ENCODE measurements around the gene ERMARD. TPM values are rescaled to one million over a fixed set of nuclear protein-coding genes. Genes with fewer than 3 reads are reported as not detected.

The ERMARD gene
- total and polyA plus RNA-seq, 9 donors, result 14.9 to 27.7 (median 19.5) TPM

GRCh38 chr6:169789944-169790927, 38.8 kb downstream of the ERMARD start:
- peak; percentile 92 for DNase-seq
- H3K9me3 ChIP-seq (replicated peaks; ENCODE audit: control insufficient read depth, low read depth, low read length), result no peaks in the 10 kb centered on the region
- H3K27ac ChIP-seq (ENCODE audit: low read length), result peak overlapping the region; percentile 94
- peaks cover 11% of the 10 kb centered on the region for H3K27me3 ChIP-seq (ENCODE audit: control insufficient read depth, insufficient read depth, low read length)
- no peaks in the 10 kb centered on the region for H3K36me3 ChIP-seq (ENCODE audit: control insufficient read depth, insufficient read depth, low read length)
- peak overlapping the region; percentile 54 for H3K4me3 ChIP-seq (ENCODE audit: low read length)
- under 1% methylated on average over 48 of the region's 61 CpGs for WGBS (ENCODE audit: insufficient coverage)
- H3K4me1 ChIP-seq (ENCODE audit: control insufficient read depth, insufficient read depth, low read length), result peaks cover 7% of the 10 kb centered on the region

GRCh38 chr6:169791721-169792131, 40.3 kb downstream of the ERMARD start:
- no peak overlapping the region for H3K4me3 ChIP-seq (ENCODE audit: low read length)
- peaks cover 7% of the 10 kb centered on the region for H3K4me1 ChIP-seq (ENCODE audit: control insufficient read depth, insufficient read depth, low read length)
- H3K9me3 ChIP-seq (replicated peaks; ENCODE audit: control insufficient read depth, low read depth, low read length), result no peaks in the 10 kb centered on the region
- no peak for DNase-seq
- peaks cover 11% of the 10 kb centered on the region for H3K27me3 ChIP-seq (ENCODE audit: control insufficient read depth, insufficient read depth, low read length)
- no peak overlapping the region for H3K27ac ChIP-seq (ENCODE audit: low read length)
- 80% methylated on average over 1 of the region's 6 CpGs for WGBS (ENCODE audit: insufficient coverage)
- no peaks in the 10 kb centered on the region for H3K36me3 ChIP-seq (ENCODE audit: control insufficient read depth, insufficient read depth, low read length)

- 93% methylated on average over 14 of the region's 21 CpGs for WGBS (ENCODE audit: insufficient coverage)
Observed at GRCh38 chr6:169792306-169793015, 41.0 kb downstream of the ERMARD start.

GRCh38 chr6:169793408-169793807, 42.0 kb downstream of the ERMARD start:
- no peaks in the 10 kb centered on the region for H3K36me3 ChIP-seq (ENCODE audit: control insufficient read depth, insufficient read depth, low read length)
- no peaks in the 10 kb centered on the region for H3K9me3 ChIP-seq (replicated peaks; ENCODE audit: control insufficient read depth, low read depth, low read length)
- H3K27me3 ChIP-seq (ENCODE audit: control insufficient read depth, insufficient read depth, low read length), result peaks cover 11% of the 10 kb centered on the region
- H3K4me1 ChIP-seq (ENCODE audit: control insufficient read depth, insufficient read depth, low read length), result peaks cover 7% of the 10 kb centered on the region
- no peak overlapping the region for H3K27ac ChIP-seq (ENCODE audit: low read length)
- DNase-seq, result no peak
- no peak overlapping the region for H3K4me3 ChIP-seq (ENCODE audit: low read length)
- WGBS (ENCODE audit: insufficient coverage), result 84% methylated on average over 10 of the region's 10 CpGs

More at GRCh38 chr6:169792306-169793015, 41.0 kb downstream of the ERMARD start:
- peaks cover 7% of the 10 kb centered on the region for H3K4me1 ChIP-seq (ENCODE audit: control insufficient read depth, insufficient read depth, low read length)
- H3K9me3 ChIP-seq (replicated peaks; ENCODE audit: control insufficient read depth, low read depth, low read length), result no peaks in the 10 kb centered on the region
- H3K4me3 ChIP-seq (ENCODE audit: low read length), result no peak overlapping the region
- H3K27me3 ChIP-seq (ENCODE audit: control insufficient read depth, insufficient read depth, low read length), result peaks cover 11% of the 10 kb centered on the region
- H3K27ac ChIP-seq (ENCODE audit: low read length), result no peak overlapping the region
- DNase-seq, result no peak
- H3K36me3 ChIP-seq (ENCODE audit: control insufficient read depth, insufficient read depth, low read length), result no peaks in the 10 kb centered on the region

GRCh38 chr6:169794317-169795055, 43.1 kb downstream of the ERMARD start:
- Histone ChIP-seq H3K4me3 (ENCODE audit: low read length) (no peak overlapping the region), H3K4me1 (ENCODE audit: control insufficient read depth, insufficient read depth, low read length) (peaks cover 7% of the 10 kb centered on the region), H3K36me3 (ENCODE audit: control insufficient read depth, insufficient read depth, low read length) (no peaks in the 10 kb centered on the region), H3K27ac (ENCODE audit: low read length) (no peak overlapping the region), H3K27me3 (ENCODE audit: control insufficient read depth, insufficient read depth, low read length) (peaks cover 7% of the 10 kb centered on the region), H3K9me3 (replicated peaks; ENCODE audit: control insufficient read depth, low read depth, low read length) (no peaks in the 10 kb centered on the region)
- DNase-seq, result no peak
- WGBS (ENCODE audit: insufficient coverage), result 78% methylated on average over 10 of the region's 13 CpGs

GRCh38 chr6:169795196-169795595, 43.8 kb downstream of the ERMARD start:
- Histone ChIP-seq H3K9me3 (replicated peaks; ENCODE audit: control insufficient read depth, low read depth, low read length) (no peaks in the 10 kb centered on the region), H3K4me3 (ENCODE audit: low read length) (no peak overlapping the region), H3K4me1 (ENCODE audit: control insufficient read depth, insufficient read depth, low read length) (peaks cover 3% of the 10 kb centered on the region), H3K27me3 (ENCODE audit: control insufficient read depth, insufficient read depth, low read length) (peaks cover 6% of the 10 kb centered on the region), H3K36me3 (ENCODE audit: control insufficient read depth, insufficient read depth, low read length) (no peaks in the 10 kb centered on the region), H3K27ac (ENCODE audit: low read length) (no peak overlapping the region)
- WGBS (ENCODE audit: insufficient coverage), result 17% methylated on average over 1 of the region's 2 CpGs
- DNase-seq, result no peak

GRCh38 chr6:169798764-169799473, 47.5 kb downstream of the ERMARD start:
- Histone ChIP-seq H3K36me3 (ENCODE audit: control insufficient read depth, insufficient read depth, low read length) (no peaks in the 10 kb centered on the region), H3K27ac (ENCODE audit: low read length) (no peak overlapping the region), H3K9me3 (replicated peaks; ENCODE audit: control insufficient read depth, low read depth, low read length) (no peaks in the 10 kb centered on the region), H3K4me1 (ENCODE audit: control insufficient read depth, insufficient read depth, low read length) (peaks cover 3% of the 10 kb centered on the region), H3K27me3 (ENCODE audit: control insufficient read depth, insufficient read depth, low read length) (peaks cover 2% of the 10 kb centered on the region), H3K4me3 (ENCODE audit: low read length) (no peak overlapping the region)
- WGBS (ENCODE audit: insufficient coverage), result 75% methylated on average over 4 of the region's 10 CpGs
- no peak for DNase-seq

- 80% methylated on average over 4 of the region's 7 CpGs for WGBS (ENCODE audit: insufficient coverage)
- Histone ChIP-seq H3K9me3 (replicated peaks; ENCODE audit: control insufficient read depth, low read depth, low read length) (no peaks in the 10 kb centered on the region), H3K27me3 (ENCODE audit: control insufficient read depth, insufficient read depth, low read length) (peaks cover 5% of the 10 kb centered on the region), H3K36me3 (ENCODE audit: control insufficient read depth, insufficient read depth, low read length) (no peaks in the 10 kb centered on the region), H3K27ac (ENCODE audit: low read length) (no peak overlapping the region), H3K4me1 (ENCODE audit: control insufficient read depth, insufficient read depth, low read length) (peaks cover 3% of the 10 kb centered on the region), H3K4me3 (ENCODE audit: low read length) (no peak overlapping the region)
- DNase-seq, result no peak
Observed at GRCh38 chr6:169799474-169799926, 48.1 kb downstream of the ERMARD start.

GRCh38 chr6:169800116-169800667, 48.8 kb downstream of the ERMARD start:
- Histone ChIP-seq H3K4me3 (ENCODE audit: low read length) (no peak overlapping the region), H3K27me3 (ENCODE audit: control insufficient read depth, insufficient read depth, low read length) (peaks cover 5% of the 10 kb centered on the region), H3K36me3 (ENCODE audit: control insufficient read depth, insufficient read depth, low read length) (no peaks in the 10 kb centered on the region), H3K27ac (ENCODE audit: low read length) (no peak overlapping the region), H3K4me1 (ENCODE audit: control insufficient read depth, insufficient read depth, low read length) (peaks cover 3% of the 10 kb centered on the region), H3K9me3 (replicated peaks; ENCODE audit: control insufficient read depth, low read depth, low read length) (no peaks in the 10 kb centered on the region)
- no peak for DNase-seq
- WGBS (ENCODE audit: insufficient coverage), result 66% methylated on average over 9 of the region's 9 CpGs
